ENCODE measurements around the gene ARHGEF39. TPM values are rescaled to one million over a fixed set of nuclear protein-coding genes. Genes with fewer than 3 reads are reported as not detected.

Gene ARHGEF39, protein sequence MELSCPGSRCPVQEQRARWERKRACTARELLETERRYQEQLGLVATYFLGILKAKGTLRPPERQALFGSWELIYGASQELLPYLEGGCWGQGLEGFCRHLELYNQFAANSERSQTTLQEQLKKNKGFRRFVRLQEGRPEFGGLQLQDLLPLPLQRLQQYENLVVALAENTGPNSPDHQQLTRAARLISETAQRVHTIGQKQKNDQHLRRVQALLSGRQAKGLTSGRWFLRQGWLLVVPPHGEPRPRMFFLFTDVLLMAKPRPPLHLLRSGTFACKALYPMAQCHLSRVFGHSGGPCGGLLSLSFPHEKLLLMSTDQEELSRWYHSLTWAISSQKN
- total RNA-seq (0.72 TPM), polyA plus RNA-seq (ENCODE audit: insufficient read depth, low read depth, low replicate concordance) (0.17 TPM)
- long read RNA-seq, donor 1, partial matches to known transcripts, result 22 of 24 reads
- long read RNA-seq, donor 1, other reads (novel, unspliced or antisense), result 0 of 24 reads
- long read RNA-seq, donor 2, partial matches to known transcripts, result 0 of 1 reads
- long read RNA-seq, donor 2, other reads (novel, unspliced or antisense), result 0 of 1 reads
- long read RNA-seq, donor 3, partial matches to known transcripts, result 26 of 43 reads
- long read RNA-seq, donor 3, other reads (novel, unspliced or antisense), result 17 of 43 reads
- long read RNA-seq, donor 4, transcript ARHGEF39-201 (9 exons, 3,769 nt), result major isoform, 5 of 5 reads
- long read RNA-seq, donor 4, partial matches to known transcripts, result 0 of 5 reads
- long read RNA-seq, donor 4, other reads (novel, unspliced or antisense), result 0 of 5 reads
- long read RNA-seq, donor 5, result 0 reads
- long read RNA-seq, donor 6, partial matches to known transcripts, result 13 of 24 reads
- long read RNA-seq, donor 6, other reads (novel, unspliced or antisense), result 11 of 24 reads
- long read RNA-seq, donor 7, result 0 reads
- long read RNA-seq, donor 8, partial matches to known transcripts, result 0 of 4 reads
- long read RNA-seq, donor 8, other reads (novel, unspliced or antisense), result 0 of 4 reads
- long read RNA-seq, donor 9, result 0 reads
- long read RNA-seq, donor 10, partial matches to known transcripts, result 0 of 2 reads
- long read RNA-seq, donor 10, other reads (novel, unspliced or antisense), result 0 of 2 reads

DNA sequence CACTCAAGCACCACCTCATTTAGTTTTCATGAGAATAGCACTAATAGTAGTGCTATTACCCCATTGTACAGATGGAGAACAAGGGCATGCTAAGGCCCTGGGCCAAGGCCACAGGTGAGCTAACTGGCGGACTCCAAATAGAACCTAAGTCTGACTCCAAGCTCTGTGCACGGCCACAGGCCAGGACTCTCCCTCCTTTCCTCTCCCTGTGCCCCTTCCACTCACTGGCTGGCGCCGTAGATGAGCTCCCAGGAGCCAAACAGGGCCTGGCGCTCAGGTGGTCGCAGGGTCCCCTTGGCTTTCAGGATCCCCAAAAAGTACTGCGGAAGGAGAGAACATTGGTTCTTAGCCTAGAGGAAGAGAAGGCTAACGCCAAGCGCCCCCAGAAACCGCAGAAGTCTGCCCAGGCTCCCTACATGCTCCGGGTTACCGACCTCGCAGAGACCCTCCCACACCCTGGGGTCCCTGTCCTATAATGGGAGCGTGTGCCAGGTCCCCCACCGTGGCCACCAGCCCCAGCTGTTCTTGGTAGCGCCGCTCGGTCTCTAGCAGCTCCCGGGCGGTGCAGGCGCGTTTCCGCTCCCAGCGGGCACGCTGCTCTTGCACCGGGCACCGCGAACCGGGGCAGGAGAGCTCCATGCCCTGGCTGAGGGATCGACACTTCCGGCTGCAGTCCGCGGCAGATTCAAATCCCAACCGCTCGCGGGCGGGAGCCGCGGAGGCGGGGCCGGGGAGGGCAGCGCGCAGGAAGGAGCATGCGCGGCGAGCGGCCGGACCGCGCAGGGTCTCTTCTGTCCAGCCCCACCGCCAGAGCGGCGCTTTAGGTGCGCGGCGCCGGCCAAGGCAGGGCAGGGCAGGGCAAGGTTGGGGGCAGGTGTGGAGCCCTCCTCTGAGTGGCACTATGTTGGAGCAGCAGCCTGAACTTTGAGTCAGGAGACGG, at the start of gene ARHGEF39:
TSS of gene ARHGEF39 (minus strand) at position 665 of the 940 bp plus-strand sequence. CDS start at position 639, 26 bp downstream.
- intact Hi-C loops (cut with DNase I), result no loop called here
- H3K9ac ChIP-seq (ENCODE audit: low read length in 3 of 3), result peak within 1 kb of the TSS in 2 of 3 donors; percentile 39 to 45
- no peaks in the 10 kb centered on the region for H3K27me3 ChIP-seq (ENCODE audit: control insufficient read depth, insufficient read depth, low read length)
- peak within 1 kb of the TSS; percentile 63 to 64 (median 64) for H3K4me3 ChIP-seq (ENCODE audit: low read length in 3 of 3)
- no peak for FAIRE-seq
- H3K27ac ChIP-seq (ENCODE audit: low read depth in 2 of 2, low read length in 2 of 2), result peak within 1 kb of the TSS; percentile 37 to 38
- DNase-seq, result peak; percentile 89 to 95 (median 92)
- no peaks in the 10 kb centered on the region for H3K9me3 ChIP-seq (ENCODE audit: control insufficient read depth in 2 of 3, insufficient read depth in 1 of 3, low read length in 3 of 3)
- H3K36me3 ChIP-seq (ENCODE audit: control insufficient read depth in 2 of 3, insufficient read depth in 3 of 3, low read length in 3 of 3), result peaks cover 0 to 10% (median 3%) of the 10 kb centered on the region in 3 donors
- peaks cover 0 to 16% (median 15%) of the 10 kb centered on the region in 3 donors for H3K4me1 ChIP-seq (ENCODE audit: control insufficient read depth in 2 of 3, insufficient read depth in 2 of 3, low read depth in 1 of 3, low read length in 3 of 3)
- TF ChIP-seq CTCF (IDR thresholded peaks at IDR 0.05; ENCODE audit: borderline replicate concordance, extremely low read depth, insufficient read depth), result peak; percentile 18

- Histone ChIP-seq H3K4me1 (ENCODE audit: control insufficient read depth in 2 of 3, insufficient read depth in 2 of 3, low read depth in 1 of 3, low read length in 3 of 3) (peaks cover 0 to 11% (median 0%) of the 10 kb centered on the region in 3 donors), H3K9me3 (ENCODE audit: control insufficient read depth in 2 of 3, insufficient read depth in 1 of 3, low read length in 3 of 3) (no peaks in the 10 kb centered on the region), H3K36me3 (ENCODE audit: control insufficient read depth in 2 of 3, insufficient read depth in 3 of 3, low read length in 3 of 3) (peaks cover 9 to 92% (median 74%) of the 10 kb centered on the region in 3 donors), H3K27ac (ENCODE audit: low read depth in 2 of 2, low read length in 2 of 2) (no peak overlapping the region), H3K27me3 (ENCODE audit: control insufficient read depth, insufficient read depth, low read length) (no peaks in the 10 kb centered on the region), H3K9ac (ENCODE audit: low read length in 3 of 3) (no peak overlapping the region), H3K4me3 (ENCODE audit: low read length in 3 of 3) (no peak overlapping the region)
- no peak for TF ChIP-seq CTCF (IDR thresholded peaks at IDR 0.05; ENCODE audit: borderline replicate concordance, extremely low read depth, insufficient read depth)
- DNase-seq, result peak in 1 of 5 donors; percentile 33
- intact Hi-C loops (cut with DNase I), result no loop called here
- FAIRE-seq, result no peak
These were observed 49.1 kb upstream of the ARHGEF39 start for GRCh38 chr9:35714123-35714522.

DNA sequence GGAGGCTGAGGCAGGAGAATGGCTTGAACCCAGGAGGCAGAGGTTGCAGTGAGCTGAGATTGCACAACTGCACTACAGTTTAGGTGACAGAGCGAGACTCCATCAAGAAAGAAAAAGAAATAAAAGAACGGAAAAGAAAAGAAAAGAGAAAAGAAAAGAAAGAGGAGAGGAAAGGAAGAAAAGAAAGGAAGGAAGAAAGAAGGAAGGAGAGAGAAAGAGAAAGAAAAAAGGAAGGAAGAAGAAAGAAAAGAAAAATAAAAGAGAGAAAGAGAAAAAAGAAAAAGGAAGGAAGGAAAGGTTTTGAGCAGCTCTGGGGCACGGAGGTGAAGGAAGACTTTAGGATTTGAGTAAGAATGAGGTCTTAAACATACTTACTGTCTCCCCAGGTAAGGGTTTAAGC, 48.6 kb upstream of the ARHGEF39 start:
- Histone ChIP-seq H3K9ac (ENCODE audit: low read length in 3 of 3) (no peak overlapping the region), H3K9me3 (ENCODE audit: control insufficient read depth in 2 of 3, insufficient read depth in 1 of 3, low read length in 3 of 3) (no peaks in the 10 kb centered on the region), H3K27ac (ENCODE audit: low read depth in 2 of 2, low read length in 2 of 2) (no peak overlapping the region), H3K4me1 (ENCODE audit: control insufficient read depth in 2 of 3, insufficient read depth in 2 of 3, low read depth in 1 of 3, low read length in 3 of 3) (peaks cover 0 to 11% (median 0%) of the 10 kb centered on the region in 3 donors), H3K36me3 (ENCODE audit: control insufficient read depth in 2 of 3, insufficient read depth in 3 of 3, low read length in 3 of 3) (peaks cover 9 to 91% (median 71%) of the 10 kb centered on the region in 3 donors), H3K4me3 (ENCODE audit: low read length in 3 of 3) (no peak overlapping the region), H3K27me3 (ENCODE audit: control insufficient read depth, insufficient read depth, low read length) (no peaks in the 10 kb centered on the region)
- TF ChIP-seq CTCF (IDR thresholded peaks at IDR 0.05; ENCODE audit: borderline replicate concordance, extremely low read depth, insufficient read depth), result no peak
- intact Hi-C loops (cut with DNase I), result no loop called here
- FAIRE-seq (no peak), DNase-seq (no peak)
